Right lobe of liver (tissue), 4 donors: ENCODE data around the gene TTLL5.

Source experiments
- POLR2A ChIP-seq: fragments of 450-650 bp; IDR thresholded peaks from one replicate; pipeline ENCODE4 v1.6.1; 2017; ENCODE audit warnings: antibody characterized with exemption, mild to moderate bottlenecking
- TF ChIP-seq, protein P1 (sequence below), 4 donors: fragments of 200-600 bp in 3 of 4; fragments of 450-650 bp in 1 of 4; IDR thresholded peaks; one replicate each; pipeline versions ENCODE4 v1.5.1 to v1.8.0; 2016 to 2022; ENCODE audit warnings: antibody characterized with exemption in 4 of 4, mild to moderate bottlenecking in 2 of 4
- donor health status: DM: no; HTN: no; CAD: no.
- donor health status: DM: no; HTN: no; CAD: no.
- donor health status: DM: no; HTN: yes; CAD: no.

DNA sequence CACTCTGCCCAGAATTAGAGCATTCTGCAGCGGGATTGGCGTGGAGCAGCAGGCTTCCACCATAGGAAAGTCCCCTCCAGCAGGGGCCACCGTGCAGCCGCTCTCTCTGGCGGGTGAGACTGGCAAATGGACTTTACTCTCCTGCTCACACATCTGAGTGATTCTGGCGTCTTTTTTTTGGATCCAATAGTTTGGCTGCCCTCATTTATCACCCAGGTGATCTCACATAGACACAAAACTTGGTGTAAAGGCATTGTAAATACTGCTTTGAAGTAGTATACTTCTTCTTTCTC is 190.5 kb downstream of the TTLL5 start:
- TF ChIP-seq, protein P1, sequence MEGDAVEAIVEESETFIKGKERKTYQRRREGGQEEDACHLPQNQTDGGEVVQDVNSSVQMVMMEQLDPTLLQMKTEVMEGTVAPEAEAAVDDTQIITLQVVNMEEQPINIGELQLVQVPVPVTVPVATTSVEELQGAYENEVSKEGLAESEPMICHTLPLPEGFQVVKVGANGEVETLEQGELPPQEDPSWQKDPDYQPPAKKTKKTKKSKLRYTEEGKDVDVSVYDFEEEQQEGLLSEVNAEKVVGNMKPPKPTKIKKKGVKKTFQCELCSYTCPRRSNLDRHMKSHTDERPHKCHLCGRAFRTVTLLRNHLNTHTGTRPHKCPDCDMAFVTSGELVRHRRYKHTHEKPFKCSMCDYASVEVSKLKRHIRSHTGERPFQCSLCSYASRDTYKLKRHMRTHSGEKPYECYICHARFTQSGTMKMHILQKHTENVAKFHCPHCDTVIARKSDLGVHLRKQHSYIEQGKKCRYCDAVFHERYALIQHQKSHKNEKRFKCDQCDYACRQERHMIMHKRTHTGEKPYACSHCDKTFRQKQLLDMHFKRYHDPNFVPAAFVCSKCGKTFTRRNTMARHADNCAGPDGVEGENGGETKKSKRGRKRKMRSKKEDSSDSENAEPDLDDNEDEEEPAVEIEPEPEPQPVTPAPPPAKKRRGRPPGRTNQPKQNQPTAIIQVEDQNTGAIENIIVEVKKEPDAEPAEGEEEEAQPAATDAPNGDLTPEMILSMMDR (IDR thresholded peaks at IDR 0.05): no peak
- TF ChIP-seq POLR2A: no peak
